GM19328 (cell line): ENCODE results near the gene ANKS3.
"Not testable (repeated sequence)": the region's sequence is repeated elsewhere in the genome, so short reads cannot be mapped to it uniquely, and the experiment has no call there.

Experiments
- ATAC-seq: cut with Tn5 transposase; IDR thresholded peaks from one replicate; pipeline ENCODE4 v1.9.1; 2021; ENCODE audit warnings: mild to moderate bottlenecking, moderate library complexity; ENCODE audit not compliant: unreplicated experiment

Gene ANKS3

GRCh38 chr16:4755687-4756086, 21.6 kb upstream of the ANKS3 start:
- no peak for ATAC-seq

- no peak for ATAC-seq
These were observed 20.8 kb upstream of the ANKS3 start for GRCh38 chr16:4754865-4755264.

GRCh38 chr16:4753227-4753626, 19.2 kb upstream of the ANKS3 start:
- ATAC-seq: no peak

GRCh38 chr16:4752351-4753100, 18.5 kb upstream of the ANKS3 start:
- no peak for ATAC-seq

- ATAC-seq: no peak
These were observed 16.8 kb upstream of the ANKS3 start for GRCh38 chr16:4750896-4751295.

GRCh38 chr16:4749700-4750257, 15.7 kb upstream of the ANKS3 start:
- ATAC-seq: no peak

GRCh38 chr16:4748682-4749411, 14.8 kb upstream of the ANKS3 start:
- no peak for ATAC-seq

GRCh38 chr16:4747906-4748681, 14.0 kb upstream of the ANKS3 start:
- ATAC-seq: no peak

- ATAC-seq: no peak
These were observed 13.0 kb upstream of the ANKS3 start for GRCh38 chr16:4746991-4747574.

- ATAC-seq: no peak
These were observed 12.1 kb upstream of the ANKS3 start for GRCh38 chr16:4746215-4746614.

GRCh38 chr16:4745274-4745569, 11.2 kb upstream of the ANKS3 start:
- no peak for ATAC-seq

GRCh38 chr16:4744555-4745273, 10.6 kb upstream of the ANKS3 start:
- ATAC-seq: no peak

GRCh38 chr16:4743226-4743878, 9.3 kb upstream of the ANKS3 start:
- no peak for ATAC-seq

- ATAC-seq: not testable (repeated sequence)
These were observed 4.3 kb upstream of the ANKS3 start for GRCh38 chr16:4738370-4738769.

GRCh38 chr16:4737545-4737944, 3.5 kb upstream of the ANKS3 start:
- ATAC-seq: no peak

- no peak for ATAC-seq
These were observed 2.5 kb upstream of the ANKS3 start for GRCh38 chr16:4736546-4736945.

GRCh38 chr16:4734730-4735535, 862 bp upstream of the ANKS3 start:
- peak; percentile 49 for ATAC-seq

- ATAC-seq: peak; percentile 10
These were observed 366 bp downstream of the ANKS3 start for GRCh38 chr16:4733747-4734062.

- no peak for ATAC-seq
These were observed 794 bp downstream of the ANKS3 start for GRCh38 chr16:4733211-4733742.
